HepG2 (cell line): ENCODE measurements around the gene HMCN2. TPM values are rescaled to one million over a fixed set of nuclear protein-coding genes. Genes with fewer than 3 reads are reported as not detected.

Source experiments
- BCL6 ChIP-seq: IDR thresholded peaks from 2 replicates; pipeline ENCODE4 v1.6.1; 2016; ENCODE audit warnings: missing genetic modification reagents, missing compliant biosample characterization
- GPN1 ChIP-seq: sonication (generic); formaldehyde crosslinking; IDR thresholded peaks from 2 replicates; pipeline ENCODE4 v1.5.1; 2020; ENCODE audit warnings: missing genetic modification reagents, borderline replicate concordance
- HOXA3 ChIP-seq: sonication (generic); formaldehyde crosslinking; IDR thresholded peaks from 2 replicates; pipeline ENCODE4 v1.5.0; 2020; ENCODE audit warnings: missing genetic modification reagents
- IKZF4 ChIP-seq: sonication (generic); formaldehyde crosslinking; IDR thresholded peaks from 2 replicates; pipeline ENCODE4 v1.5.1; 2020; ENCODE audit warnings: borderline replicate concordance, mild to moderate bottlenecking, low read depth, missing genetic modification reagents; ENCODE audit errors: not compliant biosample characterization
- IRX3 ChIP-seq: sonication (generic); formaldehyde crosslinking; IDR thresholded peaks from 2 replicates; pipeline ENCODE4 v1.8.1; 2023; ENCODE audit warnings: mild to moderate bottlenecking, low read depth, missing genetic modification reagents, borderline replicate concordance
- NFATC3 ChIP-seq: sonication (generic); formaldehyde crosslinking; IDR thresholded peaks from 2 replicates; pipeline ENCODE4 v1.5.1; 2020; ENCODE audit warnings: mild to moderate bottlenecking, missing genetic modification reagents
- PHF5A ChIP-seq: IDR thresholded peaks from one replicate; pipeline ENCODE4 v1.6.1; 2018; ENCODE audit warnings: low read depth, missing genetic modification reagents; ENCODE audit not compliant: unreplicated experiment
- POLR2A ChIP-seq, 2 experiments: IDR thresholded peaks; 2 replicates each; pipeline ENCODE4 v1.6.1; 2011; ENCODE audit warnings: low read depth in 2 of 2, low read length in 2 of 2, mild to moderate bottlenecking in 1 of 2, moderate library complexity in 1 of 2; ENCODE audit not compliant: insufficient read depth in 1 of 2
- RXRB ChIP-seq: IDR thresholded peaks from 2 replicates; pipeline ENCODE4 v1.6.1; 2016; ENCODE audit warnings: borderline replicate concordance, missing genetic modification reagents, missing compliant biosample characterization
- ZIK1 ChIP-seq: sonication (generic); formaldehyde crosslinking; IDR thresholded peaks from 2 replicates; pipeline ENCODE4 v1.5.0; 2020; ENCODE audit warnings: mild to moderate bottlenecking, low read depth, missing genetic modification reagents, borderline replicate concordance
- ZNF224 ChIP-seq: sonication (generic); formaldehyde crosslinking; IDR thresholded peaks from 2 replicates; pipeline ENCODE4 v1.5.0; 2020; ENCODE audit warnings: mild to moderate bottlenecking, missing genetic modification reagents
- ZNF768 ChIP-seq: sonication (generic); formaldehyde crosslinking; IDR thresholded peaks from 2 replicates; pipeline ENCODE4 v1.4.0; 2020; ENCODE audit warnings: missing genetic modification reagents
- ZNF883 ChIP-seq: sonication (generic); formaldehyde crosslinking; IDR thresholded peaks from 2 replicates; pipeline ENCODE4 v1.5.1; 2020; ENCODE audit warnings: mild to moderate bottlenecking, missing genetic modification reagents; ENCODE audit errors: not compliant biosample characterization
- polyA plus RNA-seq, 8 experiments: library from polyadenylated mRNA; depleted of rRNA in 3 of 8; stranded (reverse) in 7 of 8; unstranded in 1 of 8; fragments of >200 nt; fragmentation: Illumina TruSeq in 4 of 8; extraction: Trizol in 4 of 8; gene quantifications; 2 replicates each; pipeline versions ENCODE4 v1.2.1 to v1.2.3, GENCODE V29; 2011 to 2016; ENCODE audit warnings: low read depth in 4 of 8, missing spikeins in 1 of 8, mixed read lengths in 1 of 8; ENCODE audit not compliant: insufficient read depth in 1 of 8
- total RNA-seq, 5 experiments: library from RNA; depleted of rRNA; stranded (reverse); fragments of >200 nt; fragmentation: Illumina TruSeq; extraction: Trizol; gene quantifications; 2 replicates each; pipeline ENCODE4 v1.2.3, GENCODE V29; 2016; ENCODE audit warnings: low read depth in 1 of 5
- TF ChIP-seq, protein P1 (sequence below): sonication (generic); formaldehyde crosslinking; IDR thresholded peaks from 2 replicates; pipeline ENCODE4 v1.5.1; 2020; ENCODE audit warnings: mild to moderate bottlenecking, missing genetic modification reagents, moderate library complexity
- TF ChIP-seq, protein P2 (sequence below): IDR thresholded peaks from 2 replicates; pipeline ENCODE4 v1.6.1; 2016; ENCODE audit warnings: low read depth, control low read depth
- TF ChIP-seq, protein P3 (sequence below): sonication (generic); formaldehyde crosslinking; IDR thresholded peaks from 2 replicates; pipeline ENCODE4 v1.4.0; 2020; ENCODE audit warnings: missing genetic modification reagents
- TF ChIP-seq, protein P4 (sequence below): sonication (generic); formaldehyde crosslinking; IDR thresholded peaks from 2 replicates; pipeline ENCODE4 v1.4.0; 2020; ENCODE audit warnings: missing genetic modification reagents

The HMCN2 gene
- total and polyA plus RNA-seq, 2 of the 13 experiments (the other 11 are each of a cell fraction or from before 2014, with no cell fraction given): 0.09 TPM; not detected in 1

DNA sequence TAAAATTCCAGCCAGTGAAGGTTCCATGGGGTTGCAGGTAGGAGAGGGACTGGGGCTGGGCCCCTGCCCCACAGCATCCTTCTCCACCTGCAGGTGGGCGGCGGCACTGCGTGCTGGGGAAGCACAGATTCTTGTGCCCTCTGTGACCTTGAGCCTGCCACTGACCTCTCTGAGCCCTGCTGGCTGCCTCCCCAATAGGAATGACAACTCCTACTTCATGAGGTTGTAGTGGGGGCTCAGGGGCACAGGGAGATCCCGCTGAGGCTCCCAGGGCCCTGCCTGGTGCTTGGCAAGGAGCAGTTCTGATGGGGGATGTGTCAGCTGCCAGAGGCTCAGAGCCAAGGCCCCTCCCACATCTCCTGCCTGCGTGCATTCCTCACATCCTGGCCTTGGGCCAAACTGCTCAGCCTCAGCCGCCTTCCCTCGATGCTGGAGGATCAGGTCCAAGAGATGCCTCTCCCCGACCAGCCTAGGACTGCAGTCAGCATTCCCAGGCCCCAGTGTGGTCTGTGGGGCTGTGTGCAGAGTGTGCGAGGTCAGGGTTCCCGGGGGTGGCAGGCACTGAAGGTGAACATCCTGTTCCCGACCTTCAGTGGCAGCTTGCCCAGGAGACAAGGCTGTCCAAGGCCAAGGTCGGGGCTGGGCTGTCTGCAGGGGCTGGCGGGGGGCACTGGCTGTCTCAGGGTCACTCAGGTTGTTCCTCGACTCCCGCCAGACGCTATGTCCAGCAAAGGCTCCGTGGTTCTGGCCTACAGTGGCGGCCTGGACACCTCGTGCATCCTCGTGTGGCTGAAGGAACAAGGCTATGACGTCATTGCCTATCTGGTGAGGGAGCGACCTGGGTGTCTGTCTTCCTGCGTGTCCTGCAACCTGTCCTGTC, 186.2 kb downstream of the HMCN2 start (continued):
- TF ChIP-seq, protein P1, sequence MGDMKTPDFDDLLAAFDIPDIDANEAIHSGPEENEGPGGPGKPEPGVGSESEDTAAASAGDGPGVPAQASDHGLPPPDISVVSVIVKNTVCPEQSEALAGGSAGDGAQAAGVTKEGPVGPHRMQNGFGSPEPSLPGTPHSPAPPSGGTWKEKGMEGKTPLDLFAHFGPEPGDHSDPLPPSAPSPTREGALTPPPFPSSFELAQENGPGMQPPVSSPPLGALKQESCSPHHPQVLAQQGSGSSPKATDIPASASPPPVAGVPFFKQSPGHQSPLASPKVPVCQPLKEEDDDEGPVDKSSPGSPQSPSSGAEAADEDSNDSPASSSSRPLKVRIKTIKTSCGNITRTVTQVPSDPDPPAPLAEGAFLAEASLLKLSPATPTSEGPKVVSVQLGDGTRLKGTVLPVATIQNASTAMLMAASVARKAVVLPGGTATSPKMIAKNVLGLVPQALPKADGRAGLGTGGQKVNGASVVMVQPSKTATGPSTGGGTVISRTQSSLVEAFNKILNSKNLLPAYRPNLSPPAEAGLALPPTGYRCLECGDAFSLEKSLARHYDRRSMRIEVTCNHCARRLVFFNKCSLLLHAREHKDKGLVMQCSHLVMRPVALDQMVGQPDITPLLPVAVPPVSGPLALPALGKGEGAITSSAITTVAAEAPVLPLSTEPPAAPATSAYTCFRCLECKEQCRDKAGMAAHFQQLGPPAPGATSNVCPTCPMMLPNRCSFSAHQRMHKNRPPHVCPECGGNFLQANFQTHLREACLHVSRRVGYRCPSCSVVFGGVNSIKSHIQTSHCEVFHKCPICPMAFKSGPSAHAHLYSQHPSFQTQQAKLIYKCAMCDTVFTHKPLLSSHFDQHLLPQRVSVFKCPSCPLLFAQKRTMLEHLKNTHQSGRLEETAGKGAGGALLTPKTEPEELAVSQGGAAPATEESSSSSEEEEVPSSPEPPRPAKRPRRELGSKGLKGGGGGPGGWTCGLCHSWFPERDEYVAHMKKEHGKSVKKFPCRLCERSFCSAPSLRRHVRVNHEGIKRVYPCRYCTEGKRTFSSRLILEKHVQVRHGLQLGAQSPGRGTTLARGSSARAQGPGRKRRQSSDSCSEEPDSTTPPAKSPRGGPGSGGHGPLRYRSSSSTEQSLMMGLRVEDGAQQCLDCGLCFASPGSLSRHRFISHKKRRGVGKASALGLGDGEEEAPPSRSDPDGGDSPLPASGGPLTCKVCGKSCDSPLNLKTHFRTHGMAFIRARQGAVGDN: peak; percentile 73
- TF ChIP-seq GPN1 (CRISPR knock-in tag) (no peak), ZNF224 (CRISPR knock-in tag) (0 out of 2 replicates have a peak, but pooled peaks have one; percentile 22), BCL6 (CRISPR knock-in tag) (peak; percentile 84), RXRB (peak; percentile 55), ZNF883 (CRISPR knock-in tag) (peak; percentile 47), POLR2A (IDR thresholded peaks at IDR 0.05; ENCODE audit: insufficient read depth in 1 of 2, low read depth in 2 of 2, low read length in 2 of 2) (no peak), ZIK1 (CRISPR knock-in tag) (0 out of 2 replicates have a peak, but pooled peaks have one; percentile 29), IKZF4 (CRISPR knock-in tag) (peak; percentile 72), NFATC3 (CRISPR knock-in tag) (no peak), IRX3 (CRISPR knock-in tag) (peak; percentile 35; the same call in 1 of the 2 replicates), ZNF768 (CRISPR knock-in tag) (peak; percentile 95), PHF5A (CRISPR knock-in tag) (no peak), HOXA3 (CRISPR knock-in tag) (0 out of 2 replicates have a peak, but pooled peaks have one; percentile 16)
- TF ChIP-seq, protein P2, sequence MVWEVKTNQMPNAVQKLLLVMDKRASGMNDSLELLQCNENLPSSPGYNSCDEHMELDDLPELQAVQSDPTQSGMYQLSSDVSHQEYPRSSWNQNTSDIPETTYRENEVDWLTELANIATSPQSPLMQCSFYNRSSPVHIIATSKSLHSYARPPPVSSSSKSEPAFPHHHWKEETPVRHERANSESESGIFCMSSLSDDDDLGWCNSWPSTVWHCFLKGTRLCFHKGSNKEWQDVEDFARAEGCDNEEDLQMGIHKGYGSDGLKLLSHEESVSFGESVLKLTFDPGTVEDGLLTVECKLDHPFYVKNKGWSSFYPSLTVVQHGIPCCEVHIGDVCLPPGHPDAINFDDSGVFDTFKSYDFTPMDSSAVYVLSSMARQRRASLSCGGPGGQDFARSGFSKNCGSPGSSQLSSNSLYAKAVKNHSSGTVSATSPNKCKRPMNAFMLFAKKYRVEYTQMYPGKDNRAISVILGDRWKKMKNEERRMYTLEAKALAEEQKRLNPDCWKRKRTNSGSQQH (CRISPR knock-in tag): 0 out of 2 replicates have a peak, but pooled peaks have one; percentile 39
- TF ChIP-seq, protein P3, sequence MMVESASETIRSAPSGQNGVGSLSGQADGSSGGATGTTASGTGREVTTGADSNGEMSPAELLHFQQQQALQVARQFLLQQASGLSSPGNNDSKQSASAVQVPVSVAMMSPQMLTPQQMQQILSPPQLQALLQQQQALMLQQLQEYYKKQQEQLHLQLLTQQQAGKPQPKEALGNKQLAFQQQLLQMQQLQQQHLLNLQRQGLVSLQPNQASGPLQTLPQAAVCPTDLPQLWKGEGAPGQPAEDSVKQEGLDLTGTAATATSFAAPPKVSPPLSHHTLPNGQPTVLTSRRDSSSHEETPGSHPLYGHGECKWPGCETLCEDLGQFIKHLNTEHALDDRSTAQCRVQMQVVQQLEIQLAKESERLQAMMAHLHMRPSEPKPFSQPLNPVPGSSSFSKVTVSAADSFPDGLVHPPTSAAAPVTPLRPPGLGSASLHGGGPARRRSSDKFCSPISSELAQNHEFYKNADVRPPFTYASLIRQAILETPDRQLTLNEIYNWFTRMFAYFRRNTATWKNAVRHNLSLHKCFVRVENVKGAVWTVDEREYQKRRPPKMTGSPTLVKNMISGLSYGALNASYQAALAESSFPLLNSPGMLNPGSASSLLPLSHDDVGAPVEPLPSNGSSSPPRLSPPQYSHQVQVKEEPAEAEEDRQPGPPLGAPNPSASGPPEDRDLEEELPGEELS: no peak
- TF ChIP-seq, protein P4, sequence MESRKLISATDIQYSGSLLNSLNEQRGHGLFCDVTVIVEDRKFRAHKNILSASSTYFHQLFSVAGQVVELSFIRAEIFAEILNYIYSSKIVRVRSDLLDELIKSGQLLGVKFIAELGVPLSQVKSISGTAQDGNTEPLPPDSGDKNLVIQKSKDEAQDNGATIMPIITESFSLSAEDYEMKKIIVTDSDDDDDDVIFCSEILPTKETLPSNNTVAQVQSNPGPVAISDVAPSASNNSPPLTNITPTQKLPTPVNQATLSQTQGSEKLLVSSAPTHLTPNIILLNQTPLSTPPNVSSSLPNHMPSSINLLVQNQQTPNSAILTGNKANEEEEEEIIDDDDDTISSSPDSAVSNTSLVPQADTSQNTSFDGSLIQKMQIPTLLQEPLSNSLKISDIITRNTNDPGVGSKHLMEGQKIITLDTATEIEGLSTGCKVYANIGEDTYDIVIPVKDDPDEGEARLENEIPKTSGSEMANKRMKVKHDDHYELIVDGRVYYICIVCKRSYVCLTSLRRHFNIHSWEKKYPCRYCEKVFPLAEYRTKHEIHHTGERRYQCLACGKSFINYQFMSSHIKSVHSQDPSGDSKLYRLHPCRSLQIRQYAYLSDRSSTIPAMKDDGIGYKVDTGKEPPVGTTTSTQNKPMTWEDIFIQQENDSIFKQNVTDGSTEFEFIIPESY: peak; percentile 84
